GM10266 (cell line): ENCODE data around the gene GAREM2.

ENCODE experiments used
- DNase-seq: peaks from one replicate; pipeline ENCODE4 v3.0.0; 2012; ENCODE audit errors: extremely low spot score
- TF ChIP-seq, protein P1 (sequence below): IDR thresholded peaks from 2 replicates; pipeline ENCODE4 v1.5.1; 2012; ENCODE audit warnings: mild to moderate bottlenecking, low read depth; ENCODE audit not compliant: control insufficient read depth, insufficient read depth; ENCODE audit errors: missing control alignments

The GAREM2 gene

GRCh38 chr2:26196683-26197418 is 24.0 kb downstream of the GAREM2 start:
- TF ChIP-seq, protein P1, sequence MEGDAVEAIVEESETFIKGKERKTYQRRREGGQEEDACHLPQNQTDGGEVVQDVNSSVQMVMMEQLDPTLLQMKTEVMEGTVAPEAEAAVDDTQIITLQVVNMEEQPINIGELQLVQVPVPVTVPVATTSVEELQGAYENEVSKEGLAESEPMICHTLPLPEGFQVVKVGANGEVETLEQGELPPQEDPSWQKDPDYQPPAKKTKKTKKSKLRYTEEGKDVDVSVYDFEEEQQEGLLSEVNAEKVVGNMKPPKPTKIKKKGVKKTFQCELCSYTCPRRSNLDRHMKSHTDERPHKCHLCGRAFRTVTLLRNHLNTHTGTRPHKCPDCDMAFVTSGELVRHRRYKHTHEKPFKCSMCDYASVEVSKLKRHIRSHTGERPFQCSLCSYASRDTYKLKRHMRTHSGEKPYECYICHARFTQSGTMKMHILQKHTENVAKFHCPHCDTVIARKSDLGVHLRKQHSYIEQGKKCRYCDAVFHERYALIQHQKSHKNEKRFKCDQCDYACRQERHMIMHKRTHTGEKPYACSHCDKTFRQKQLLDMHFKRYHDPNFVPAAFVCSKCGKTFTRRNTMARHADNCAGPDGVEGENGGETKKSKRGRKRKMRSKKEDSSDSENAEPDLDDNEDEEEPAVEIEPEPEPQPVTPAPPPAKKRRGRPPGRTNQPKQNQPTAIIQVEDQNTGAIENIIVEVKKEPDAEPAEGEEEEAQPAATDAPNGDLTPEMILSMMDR, result no peak
- DNase-seq, result peak; percentile 51

DNA sequence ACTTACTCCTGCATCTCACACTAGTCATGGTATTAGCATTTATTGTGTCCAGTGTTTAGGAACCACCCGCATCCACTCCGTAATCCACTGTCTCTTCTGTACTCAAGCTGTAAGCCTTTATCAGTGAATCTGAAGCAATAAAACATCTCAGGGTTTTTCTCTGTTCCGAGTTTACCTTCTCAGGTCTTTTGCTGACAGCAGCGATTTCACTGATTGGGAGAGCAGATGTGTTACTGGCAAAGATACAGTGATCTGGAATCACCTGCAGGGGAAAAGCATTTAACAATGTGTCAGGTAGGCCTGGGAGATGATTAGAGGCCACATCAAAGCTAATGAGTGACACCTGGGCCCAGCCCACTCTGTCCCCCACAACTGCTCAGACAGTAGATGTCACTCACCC is 24.6 kb downstream of the GAREM2 start:
- no peak for DNase-seq
- TF ChIP-seq, protein P1, result no peak

DNA sequence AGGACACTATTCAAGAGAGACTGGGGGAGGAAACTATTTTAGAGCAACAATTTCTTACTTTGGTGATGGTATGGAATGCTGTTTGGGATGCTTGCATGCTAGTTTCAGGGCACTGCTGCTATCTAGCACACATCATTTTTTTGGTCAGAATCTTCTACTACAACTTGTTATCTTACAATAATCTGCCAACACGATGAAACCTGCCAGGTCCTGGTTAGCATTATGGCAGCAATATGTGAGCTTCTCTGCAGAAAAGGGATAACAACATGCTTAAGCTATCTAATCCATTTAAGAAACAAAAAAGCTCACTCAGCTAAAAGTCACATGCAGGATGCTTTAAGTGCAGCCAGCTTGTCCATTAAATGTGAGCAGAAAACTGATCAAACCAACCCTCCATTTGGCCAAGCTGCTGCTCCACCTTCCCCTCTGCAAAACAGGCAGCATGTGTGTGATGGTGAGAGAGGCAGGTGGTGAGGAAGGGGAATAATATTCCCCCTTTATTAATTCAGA is 30.1 kb downstream of the GAREM2 start:
- DNase-seq, result no peak
- TF ChIP-seq, protein P1, result no peak

DNA sequence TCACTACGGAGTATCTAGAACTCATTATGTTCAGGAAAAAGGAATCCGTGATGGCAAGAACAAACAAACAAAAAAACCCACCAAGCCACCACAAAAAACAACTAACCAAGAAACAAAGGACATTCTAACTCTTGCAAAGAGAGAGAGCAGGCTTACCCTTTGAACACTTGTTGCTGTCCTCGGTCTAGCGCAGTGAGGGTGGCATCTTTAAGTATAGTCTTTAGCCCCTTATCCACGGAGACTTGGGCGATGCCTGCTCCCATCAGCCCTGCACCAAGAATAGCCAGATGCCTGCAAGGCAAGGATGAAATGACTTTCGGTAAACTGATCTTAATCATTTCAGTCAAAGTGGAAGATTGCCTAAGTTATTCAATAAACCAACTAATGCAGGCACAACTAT is 31.0 kb downstream of the GAREM2 start:
- no peak for DNase-seq
- TF ChIP-seq, protein P1, result no peak

- TF ChIP-seq, protein P1, result no peak
- no peak for DNase-seq
These were observed 39.1 kb downstream of the GAREM2 start for GRCh38 chr2:26212011-26212410.

DNA sequence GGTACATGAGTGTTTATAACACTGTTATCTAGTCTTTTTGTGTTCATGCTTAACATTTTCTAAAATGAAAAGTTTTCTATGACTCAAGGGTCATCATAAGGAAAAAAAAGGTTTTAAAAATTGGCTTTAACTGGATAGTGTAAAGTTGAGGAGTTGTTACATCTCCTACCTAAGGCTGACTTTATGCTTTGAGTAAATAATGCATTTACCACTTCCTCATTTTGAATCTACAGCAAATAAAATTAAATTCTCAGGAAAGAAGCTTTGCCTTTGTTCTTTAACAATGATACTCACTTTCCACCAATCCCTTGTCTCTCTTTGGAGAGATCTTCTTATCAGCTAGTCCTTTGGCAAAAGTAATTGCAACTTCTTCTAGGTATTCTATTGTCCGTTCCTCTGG is 41.9 kb downstream of the GAREM2 start:
- no peak for DNase-seq
- TF ChIP-seq, protein P1, result no peak

GRCh38 chr2:26215833-26216232 is 42.9 kb downstream of the GAREM2 start:
- no peak for DNase-seq
- TF ChIP-seq, protein P1, result no peak
